ENCODE measurements around the gene ZNF655. TPM values are rescaled to one million over a fixed set of nuclear protein-coding genes. Genes with fewer than 3 reads are reported as not detected.

ZNF655 gene
- polyA plus RNA-seq, 1 donor (not counting 4 experiments of a cell fraction or from before 2014, with no cell fraction given): 71.1 TPM

DNA sequence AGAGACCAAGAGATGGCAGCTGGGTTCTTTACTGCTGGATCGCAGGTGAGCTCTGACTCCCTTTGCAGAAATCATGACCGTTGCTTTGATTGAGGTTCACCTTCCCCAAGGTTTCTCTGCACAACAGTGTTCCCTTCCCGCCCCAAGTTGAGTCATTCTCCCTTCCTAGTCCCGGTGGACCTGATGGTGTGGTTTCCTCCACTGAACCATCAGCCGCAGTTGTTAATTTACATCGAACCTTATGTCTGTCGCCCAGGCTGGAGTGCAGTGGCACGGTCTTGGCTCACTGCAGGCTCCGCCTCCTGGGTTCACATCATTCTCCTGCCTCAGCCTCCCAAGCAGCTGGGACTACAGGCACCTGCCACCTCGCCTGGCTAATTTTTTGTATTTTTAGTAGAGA, 64.2 kb downstream of the ZNF655 start:
- H3K9me3 ChIP-seq (ENCODE audit: control insufficient read depth, low read depth, low read length): no peaks in the 10 kb centered on the region
- H3K4me3 ChIP-seq (ENCODE audit: control insufficient read depth in 2 of 3, extremely low read depth in 1 of 3, insufficient read depth in 2 of 3, low read depth in 1 of 3, low read length in 3 of 3): no peak overlapping the region
- H3K4me1 ChIP-seq (ENCODE audit: control insufficient read depth, extremely low read depth, insufficient read depth, low read length): peaks cover 46% of the 10 kb centered on the region
- no peaks in the 10 kb centered on the region for H4K20me1 ChIP-seq (ENCODE audit: control insufficient read depth, extremely low read depth, insufficient read depth, low read length)
- H3K27me3 ChIP-seq (ENCODE audit: control insufficient read depth, extremely low read depth, insufficient read depth, low read length): no peaks in the 10 kb centered on the region
- no peak overlapping the region for H2AFZ ChIP-seq (ENCODE audit: control insufficient read depth, low read length)
- no peak for DNase-seq (ENCODE audit: low read depth, low spot score)
- peaks cover 2% of the 10 kb centered on the region for H3K9me1 ChIP-seq (ENCODE audit: control insufficient read depth, extremely low read depth, insufficient read depth, low read length)
- peak overlapping the region; percentile 65 for H3K27ac ChIP-seq (ENCODE audit: control insufficient read depth, insufficient read depth, low read length)
- peak overlapping the region; percentile 77 for H3K4me2 ChIP-seq (ENCODE audit: control insufficient read depth, extremely low read depth, insufficient read depth, low read depth, low read length)
- H3K79me2 ChIP-seq (ENCODE audit: control insufficient read depth, insufficient read depth, low read length): peaks cover 56% of the 10 kb centered on the region
- TF ChIP-seq CTCF (optimal IDR thresholded peaks at IDR 0.05 in 1 of 3, IDR thresholded peaks at IDR 0.05 in 1 of 3, conservative IDR thresholded peaks at IDR 0.05 in 1 of 3; ENCODE audit: extremely low read depth in 1 of 3, insufficient read depth in 2 of 3, low read length in 3 of 3): peak in 1 of 3 experiments; percentile 23
- TF ChIP-seq EZH2 (IDR thresholded peaks at IDR 0.05; ENCODE audit: low read length): no peak
- FAIRE-seq: peak; percentile 79
- H3K9ac ChIP-seq (ENCODE audit: control insufficient read depth, extremely low read depth, insufficient read depth, low read length): no peak overlapping the region
- peaks cover 55 to 70% of the 10 kb centered on the region in 2 experiments for H3K36me3 ChIP-seq (ENCODE audit: control insufficient read depth in 2 of 2, extremely low read depth in 1 of 2, insufficient read depth in 2 of 2, low read length in 2 of 2)
- dilution Hi-C loops (cut with MboI; ENCODE audit: extremely low pct_ligation_motif_present, low sequenced_read_pairs): no loop called here

- H3K79me2 ChIP-seq (ENCODE audit: control insufficient read depth, insufficient read depth, low read length): peaks cover 51% of the 10 kb centered on the region
- H3K27me3 ChIP-seq (ENCODE audit: control insufficient read depth, extremely low read depth, insufficient read depth, low read length): no peaks in the 10 kb centered on the region
- DNase-seq (ENCODE audit: low read depth, low spot score): peak; percentile 59
- dilution Hi-C loops (cut with MboI; ENCODE audit: extremely low pct_ligation_motif_present, low sequenced_read_pairs): no loop called here
- H4K20me1 ChIP-seq (ENCODE audit: control insufficient read depth, extremely low read depth, insufficient read depth, low read length): no peaks in the 10 kb centered on the region
- H3K4me2 ChIP-seq (ENCODE audit: control insufficient read depth, extremely low read depth, insufficient read depth, low read depth, low read length): peak overlapping the region; percentile 77
- no peak overlapping the region for H2AFZ ChIP-seq (ENCODE audit: control insufficient read depth, low read length)
- H3K9ac ChIP-seq (ENCODE audit: control insufficient read depth, extremely low read depth, insufficient read depth, low read length): peak overlapping the region; percentile 1
- H3K9me1 ChIP-seq (ENCODE audit: control insufficient read depth, extremely low read depth, insufficient read depth, low read length): peaks cover 2% of the 10 kb centered on the region
- H3K27ac ChIP-seq (ENCODE audit: control insufficient read depth, insufficient read depth, low read length): peak overlapping the region; percentile 65
- H3K36me3 ChIP-seq (ENCODE audit: control insufficient read depth in 2 of 2, extremely low read depth in 1 of 2, insufficient read depth in 2 of 2, low read length in 2 of 2): peaks cover 55 to 70% of the 10 kb centered on the region in 2 experiments
- no peak for TF ChIP-seq CTCF (optimal IDR thresholded peaks at IDR 0.05 in 1 of 3, IDR thresholded peaks at IDR 0.05 in 1 of 3, conservative IDR thresholded peaks at IDR 0.05 in 1 of 3; ENCODE audit: extremely low read depth in 1 of 3, insufficient read depth in 2 of 3, low read length in 3 of 3)
- no peak for TF ChIP-seq EZH2 (IDR thresholded peaks at IDR 0.05; ENCODE audit: low read length)
- peak; percentile 97 for FAIRE-seq
- peaks cover 40% of the 10 kb centered on the region for H3K4me1 ChIP-seq (ENCODE audit: control insufficient read depth, extremely low read depth, insufficient read depth, low read length)
- H3K9me3 ChIP-seq (ENCODE audit: control insufficient read depth, low read depth, low read length): no peaks in the 10 kb centered on the region
- peak overlapping the region in 1 of 3 experiments; percentile 50 for H3K4me3 ChIP-seq (ENCODE audit: control insufficient read depth in 2 of 3, extremely low read depth in 1 of 3, insufficient read depth in 2 of 3, low read depth in 1 of 3, low read length in 3 of 3)
These were observed 64.8 kb downstream of the ZNF655 start for GRCh38 chr7:99623091-99623693.
